K562 (cell line): ENCODE results near the gene KCNIP2. TPM values are rescaled to one million over a fixed set of nuclear protein-coding genes. Genes with fewer than 3 reads are reported as not detected.

Source experiments
- BCOR ChIP-seq: fragments of 450-650 bp; IDR thresholded peaks from 2 replicates; pipeline ENCODE4 v1.6.1; 2016
- C11orf30 ChIP-seq: fragments of 450-650 bp; IDR thresholded peaks from 2 replicates; pipeline ENCODE4 v1.6.1; 2016; ENCODE audit warnings: low read depth, mild to moderate bottlenecking
- CTBP1 ChIP-seq: fragments of 450-650 bp; IDR thresholded peaks from 2 replicates; pipeline ENCODE4 v1.6.1; 2016; ENCODE audit warnings: borderline replicate concordance
- MAFK ChIP-seq: IDR thresholded peaks from 2 replicates; pipeline ENCODE4 v1.6.1; 2011; ENCODE audit warnings: low read length, improper control_type of control experiment
- MECOM ChIP-seq: fragments of 250-450 bp; sonication (Bioruptor Pico); IDR thresholded peaks from 2 replicates; pipeline ENCODE4 v1.8.0; 2022; ENCODE audit warnings: inconsistent platforms
- MYNN ChIP-seq, 2 experiments: sonication (generic); formaldehyde crosslinking in 1 of 2; IDR thresholded peaks; 2 replicates each; pipeline versions ENCODE4 v1.5.0 to v1.6.1; 2016 to 2020; ENCODE audit warnings: antibody characterized with exemption in 1 of 2, missing genetic modification reagents in 1 of 2
- NFATC3 ChIP-seq: fragments of 450-650 bp; IDR thresholded peaks from 2 replicates; pipeline ENCODE4 v1.6.1; 2017; ENCODE audit warnings: mild to moderate bottlenecking
- NFIC ChIP-seq: fragments of 450-650 bp; IDR thresholded peaks from 2 replicates; pipeline ENCODE4 v1.6.1; 2017; ENCODE audit warnings: mild to moderate bottlenecking, inconsistent platforms
- PBX2 ChIP-seq, 2 experiments: IDR thresholded peaks in 1 of 2; conservative IDR thresholded peaks in 1 of 2; 2 replicates each; pipeline ENCODE4 v1.6.1; 2016; ENCODE audit warnings: low read depth in 2 of 2, mild to moderate bottlenecking in 1 of 2, missing compliant biosample characterization in 1 of 2, missing genetic modification characterization in 1 of 2, moderate library complexity in 1 of 2
- POLR2G ChIP-seq: fragments of 200-400 bp; formaldehyde crosslinking; IDR thresholded peaks from 2 replicates; pipeline ENCODE4 v1.6.1; 2017; ENCODE audit warnings: low read depth, mild to moderate bottlenecking, antibody characterized with exemption, low read length, moderate library complexity
- SIN3B ChIP-seq: fragments of 450-650 bp; IDR thresholded peaks from 2 replicates; pipeline ENCODE4 v1.6.1; 2017; ENCODE audit warnings: low read depth, mild to moderate bottlenecking, moderate library complexity
- SP1 ChIP-seq: sonication (generic); formaldehyde crosslinking; IDR thresholded peaks from 2 replicates; pipeline ENCODE4 v1.8.1; 2022; ENCODE audit warnings: mild to moderate bottlenecking, missing genetic modification reagents
- SRSF9 ChIP-seq: fragments of 200-400 bp; formaldehyde crosslinking; IDR thresholded peaks from 2 replicates; pipeline ENCODE4 v1.6.1; 2017; ENCODE audit warnings: low read depth, low read length, borderline replicate concordance
- ZNF133 ChIP-seq: fragments of 250-450 bp; sonication (Bioruptor Pico); IDR thresholded peaks from 2 replicates; pipeline ENCODE4 v1.4.0; 2020; ENCODE audit warnings: mild to moderate bottlenecking
- ZNF197 ChIP-seq: fragments of 200-800 bp; sonication (Bioruptor generic); IDR thresholded peaks from 2 replicates; pipeline ENCODE4 v1.6.1; 2016; ENCODE audit warnings: low read depth, missing genetic modification characterization, missing compliant biosample characterization
- ZNF263 ChIP-seq: sonication (generic); formaldehyde crosslinking; IDR thresholded peaks from 2 replicates; pipeline ENCODE4 v1.8.0; 2022; ENCODE audit warnings: mild to moderate bottlenecking, missing genetic modification reagents, borderline replicate concordance
- polyA plus RNA-seq, 8 experiments: library from polyadenylated mRNA; depleted of rRNA in 4 of 8; stranded (reverse) in 5 of 8; unstranded in 3 of 8; fragments of >200 nt; fragmentation: Nextera tagmentation in 2 of 8; fragmentation: Illumina TruSeq in 1 of 8; extraction: Ambion mirVana in 2 of 8; extraction: Trizol in 1 of 8; gene quantifications; 2 replicates each; pipeline versions ENCODE4 v1.2.1 to v1.2.3, GENCODE V29; 2011 to 2014; ENCODE audit warnings: inconsistent platforms in 1 of 8, missing spikeins in 1 of 8
- total RNA-seq, 7 experiments: library from RNA; depleted of rRNA in 6 of 7; stranded (reverse); fragments of >200 nt in 6 of 7; fragmentation: Illumina TruSeq in 2 of 7; extraction: Trizol in 2 of 7; gene quantifications; 2 replicates each; pipeline versions ENCODE4 v1.2.1 to v1.2.3, GENCODE V29; 2011 to 2021; ENCODE audit warnings: low replicate concordance in 1 of 7
- TF ChIP-seq, protein P1 (sequence below): sonication (generic); formaldehyde crosslinking; IDR thresholded peaks from 2 replicates; pipeline ENCODE4 v1.9.0; 2022; ENCODE audit warnings: mild to moderate bottlenecking, missing genetic modification reagents
- TF ChIP-seq, protein P2 (sequence below), 2 experiments: fragments of 250-450 bp in 1 of 2; fragments of 450-650 bp in 1 of 2; sonication (Bioruptor Pico) in 1 of 2; IDR thresholded peaks; 2 replicates each; pipeline versions ENCODE4 v1.6.1 to v1.8.0; 2016 to 2021; ENCODE audit warnings: mild to moderate bottlenecking in 2 of 2, moderate library complexity in 2 of 2, missing compliant biosample characterization in 1 of 2, missing genetic modification characterization in 1 of 2
- TF ChIP-seq, protein P3 (sequence below), 2 experiments: IDR thresholded peaks; 2 replicates each; pipeline ENCODE4 v1.6.1; 2012; ENCODE audit warnings: improper control_type of control experiment in 2 of 2, low read depth in 2 of 2, low read length in 2 of 2, borderline replicate concordance in 1 of 2

KCNIP2 gene
- total and polyA plus RNA-seq, 9 of the 15 experiments (the other 6 are each of a cell fraction or from before 2014, with no cell fraction given): 2.5 to 7.6 (median 4.1) TPM

DNA sequence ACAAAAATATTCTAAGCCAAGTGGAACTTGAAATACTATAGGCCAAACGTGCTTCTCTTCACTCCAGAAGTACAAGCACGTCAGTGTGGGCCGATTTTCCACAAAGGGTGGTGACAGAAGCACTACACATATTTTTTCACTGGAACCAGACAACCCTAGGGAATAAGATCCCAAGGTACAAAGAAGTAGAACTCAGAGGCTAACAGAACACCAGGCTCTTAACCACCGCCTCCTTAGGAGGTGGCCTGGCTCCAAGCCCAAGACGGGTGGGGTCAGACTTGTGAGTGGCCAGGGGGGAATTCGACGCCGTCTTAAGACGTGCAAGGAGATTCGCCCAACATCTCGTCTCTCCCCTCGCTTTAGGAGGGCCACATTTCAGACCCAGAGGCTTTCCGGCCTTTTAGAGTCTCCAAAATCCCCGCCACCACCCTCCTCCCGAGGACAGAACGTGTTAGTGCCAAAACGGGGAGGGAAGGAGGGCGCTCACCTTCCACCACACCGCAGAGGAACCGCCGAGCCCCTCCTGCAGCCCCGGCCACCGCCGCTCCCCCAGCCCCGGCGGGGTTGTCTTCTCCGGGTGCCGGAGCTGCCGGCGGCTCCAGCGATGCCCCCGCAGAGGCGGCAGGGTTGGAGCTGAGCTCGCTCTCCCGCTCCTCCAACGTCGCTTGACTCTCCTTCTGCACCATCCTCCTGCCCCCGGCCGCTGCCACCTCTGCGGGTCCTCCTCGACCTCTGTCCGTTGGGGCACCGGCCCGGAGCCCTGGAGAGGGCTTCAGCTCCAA, 26.1 kb downstream of the KCNIP2 start (continued):
- TF ChIP-seq, protein P1, sequence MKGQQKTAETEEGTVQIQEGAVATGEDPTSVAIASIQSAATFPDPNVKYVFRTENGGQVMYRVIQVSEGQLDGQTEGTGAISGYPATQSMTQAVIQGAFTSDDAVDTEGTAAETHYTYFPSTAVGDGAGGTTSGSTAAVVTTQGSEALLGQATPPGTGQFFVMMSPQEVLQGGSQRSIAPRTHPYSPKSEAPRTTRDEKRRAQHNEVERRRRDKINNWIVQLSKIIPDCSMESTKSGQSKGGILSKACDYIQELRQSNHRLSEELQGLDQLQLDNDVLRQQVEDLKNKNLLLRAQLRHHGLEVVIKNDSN (CRISPR knock-in tag): no peak
- TF ChIP-seq CTBP1 (no peak), ZNF263 (CRISPR knock-in tag) (0 out of 2 replicates have a peak, but pooled peaks have one; percentile 37), SRSF9 (no peak), NFIC (peak; percentile 86), MYNN (IDR thresholded peaks at IDR 0.05) (no peak), MYNN (CRISPR knock-in tag; IDR thresholded peaks at IDR 0.05) (no peak), POLR2G (no peak), ZNF197 (CRISPR knock-in tag) (no peak), PBX2 (CRISPR knock-in tag; IDR thresholded peaks at IDR 0.05; ENCODE audit: low read depth) (no peak), PBX2 (tag; conservative IDR thresholded peaks at IDR 0.05; ENCODE audit: low read depth) (no peak), ZNF133 (no peak), C11orf30 (no peak), MECOM (CRISPR knock-in tag) (no peak), NFATC3 (no peak), MAFK (no peak), SIN3B (no peak), SP1 (CRISPR knock-in tag) (0 out of 2 replicates have a peak, but pooled peaks have one; percentile 35), BCOR (no peak)
- TF ChIP-seq, protein P2, sequence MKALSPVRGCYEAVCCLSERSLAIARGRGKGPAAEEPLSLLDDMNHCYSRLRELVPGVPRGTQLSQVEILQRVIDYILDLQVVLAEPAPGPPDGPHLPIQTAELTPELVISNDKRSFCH (CRISPR knock-in tag; IDR thresholded peaks at IDR 0.05): no peak
- TF ChIP-seq, protein P2 (tag; IDR thresholded peaks at IDR 0.05): no peak
- TF ChIP-seq, protein P3, sequence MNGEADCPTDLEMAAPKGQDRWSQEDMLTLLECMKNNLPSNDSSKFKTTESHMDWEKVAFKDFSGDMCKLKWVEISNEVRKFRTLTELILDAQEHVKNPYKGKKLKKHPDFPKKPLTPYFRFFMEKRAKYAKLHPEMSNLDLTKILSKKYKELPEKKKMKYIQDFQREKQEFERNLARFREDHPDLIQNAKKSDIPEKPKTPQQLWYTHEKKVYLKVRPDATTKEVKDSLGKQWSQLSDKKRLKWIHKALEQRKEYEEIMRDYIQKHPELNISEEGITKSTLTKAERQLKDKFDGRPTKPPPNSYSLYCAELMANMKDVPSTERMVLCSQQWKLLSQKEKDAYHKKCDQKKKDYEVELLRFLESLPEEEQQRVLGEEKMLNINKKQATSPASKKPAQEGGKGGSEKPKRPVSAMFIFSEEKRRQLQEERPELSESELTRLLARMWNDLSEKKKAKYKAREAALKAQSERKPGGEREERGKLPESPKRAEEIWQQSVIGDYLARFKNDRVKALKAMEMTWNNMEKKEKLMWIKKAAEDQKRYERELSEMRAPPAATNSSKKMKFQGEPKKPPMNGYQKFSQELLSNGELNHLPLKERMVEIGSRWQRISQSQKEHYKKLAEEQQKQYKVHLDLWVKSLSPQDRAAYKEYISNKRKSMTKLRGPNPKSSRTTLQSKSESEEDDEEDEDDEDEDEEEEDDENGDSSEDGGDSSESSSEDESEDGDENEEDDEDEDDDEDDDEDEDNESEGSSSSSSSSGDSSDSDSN (IDR thresholded peaks at IDR 0.05; ENCODE audit: borderline replicate concordance in 1 of 2, low read depth in 2 of 2, low read length in 2 of 2): peak in 1 of 2 experiments; percentile 41; a peak in 1 of 4 replicates
